ENCODE data around the gene RIC1.
"Not testable (repeated sequence)": the region's sequence is repeated elsewhere in the genome, so short reads cannot be mapped to it uniquely, and the experiment has no call there.

The RIC1 gene, protein sequence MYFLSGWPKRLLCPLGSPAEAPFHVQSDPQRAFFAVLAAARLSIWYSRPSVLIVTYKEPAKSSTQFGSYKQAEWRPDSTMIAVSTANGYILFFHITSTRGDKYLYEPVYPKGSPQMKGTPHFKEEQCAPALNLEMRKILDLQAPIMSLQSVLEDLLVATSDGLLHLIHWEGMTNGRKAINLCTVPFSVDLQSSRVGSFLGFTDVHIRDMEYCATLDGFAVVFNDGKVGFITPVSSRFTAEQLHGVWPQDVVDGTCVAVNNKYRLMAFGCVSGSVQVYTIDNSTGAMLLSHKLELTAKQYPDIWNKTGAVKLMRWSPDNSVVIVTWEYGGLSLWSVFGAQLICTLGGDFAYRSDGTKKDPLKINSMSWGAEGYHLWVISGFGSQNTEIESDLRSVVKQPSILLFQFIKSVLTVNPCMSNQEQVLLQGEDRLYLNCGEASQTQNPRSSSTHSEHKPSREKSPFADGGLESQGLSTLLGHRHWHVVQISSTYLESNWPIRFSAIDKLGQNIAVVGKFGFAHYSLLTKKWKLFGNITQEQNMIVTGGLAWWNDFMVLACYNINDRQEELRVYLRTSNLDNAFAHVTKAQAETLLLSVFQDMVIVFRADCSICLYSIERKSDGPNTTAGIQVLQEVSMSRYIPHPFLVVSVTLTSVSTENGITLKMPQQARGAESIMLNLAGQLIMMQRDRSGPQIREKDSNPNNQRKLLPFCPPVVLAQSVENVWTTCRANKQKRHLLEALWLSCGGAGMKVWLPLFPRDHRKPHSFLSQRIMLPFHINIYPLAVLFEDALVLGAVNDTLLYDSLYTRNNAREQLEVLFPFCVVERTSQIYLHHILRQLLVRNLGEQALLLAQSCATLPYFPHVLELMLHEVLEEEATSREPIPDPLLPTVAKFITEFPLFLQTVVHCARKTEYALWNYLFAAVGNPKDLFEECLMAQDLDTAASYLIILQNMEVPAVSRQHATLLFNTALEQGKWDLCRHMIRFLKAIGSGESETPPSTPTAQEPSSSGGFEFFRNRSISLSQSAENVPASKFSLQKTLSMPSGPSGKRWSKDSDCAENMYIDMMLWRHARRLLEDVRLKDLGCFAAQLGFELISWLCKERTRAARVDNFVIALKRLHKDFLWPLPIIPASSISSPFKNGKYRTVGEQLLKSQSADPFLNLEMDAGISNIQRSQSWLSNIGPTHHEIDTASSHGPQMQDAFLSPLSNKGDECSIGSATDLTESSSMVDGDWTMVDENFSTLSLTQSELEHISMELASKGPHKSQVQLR (N-terminal part only)

DNA sequence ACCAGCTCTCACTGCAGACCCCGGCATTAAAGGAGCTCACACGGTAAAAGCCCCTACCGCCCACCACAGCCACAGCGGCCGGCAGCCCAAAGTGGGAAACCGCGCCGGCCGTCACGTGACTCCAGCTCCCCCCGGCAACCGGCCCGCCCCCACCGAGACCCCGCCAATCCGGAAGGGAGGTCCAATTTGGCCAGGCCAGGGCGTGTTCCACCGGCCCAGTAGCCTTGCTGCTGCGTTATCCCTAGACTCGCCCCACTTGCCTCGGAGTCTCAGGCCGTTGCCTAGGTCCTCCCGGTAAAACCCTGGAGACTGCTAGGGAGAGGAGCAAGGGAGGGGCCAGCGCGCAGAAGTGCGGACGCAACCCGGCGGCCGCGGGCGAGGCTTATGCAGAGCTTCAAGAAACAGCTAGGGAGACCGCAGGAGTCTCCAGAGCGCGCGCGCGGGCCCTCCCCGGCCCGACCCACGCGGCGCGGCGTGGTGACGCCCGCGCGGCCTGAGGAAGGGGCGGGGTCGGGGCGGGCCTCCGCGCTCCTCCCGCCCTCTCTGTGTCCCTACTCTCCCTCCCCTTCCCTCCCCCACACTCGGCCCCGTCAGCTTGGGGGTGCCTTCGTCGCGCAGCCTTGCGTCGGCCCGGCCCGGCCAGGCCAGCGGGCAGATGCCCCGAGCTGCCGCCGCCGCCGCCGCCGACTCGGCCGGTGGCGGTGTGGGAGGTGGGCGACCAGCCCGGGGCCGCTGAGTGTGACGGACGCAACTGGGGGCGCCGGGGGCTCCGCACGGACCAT lies at the start of gene RIC1:
Gene RIC1, plus strand, starts transcription at position 578 of the 782 bp plus-strand sequence. Its CDS starts 203 bp downstream, at position 781.
- peak; percentile 75 to 90 (median 82) for DNase-seq

DNA sequence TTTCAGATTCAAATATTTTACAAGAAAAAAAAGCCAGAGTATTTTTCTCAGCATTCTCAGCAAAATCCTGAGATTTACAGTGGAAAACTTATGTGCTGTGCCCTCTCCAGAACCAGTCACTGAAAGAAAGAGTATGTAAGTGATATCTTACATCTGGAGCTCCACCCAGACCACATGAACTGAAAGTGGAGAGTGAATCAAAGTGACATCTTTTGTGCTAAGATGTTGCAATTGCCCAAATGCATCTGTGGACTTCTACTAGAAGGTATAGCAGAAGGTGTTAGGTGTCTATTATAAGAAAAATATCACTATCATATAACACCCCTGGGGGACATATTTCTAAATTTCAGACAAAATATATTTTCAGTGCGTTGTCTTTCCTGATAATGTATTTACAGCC lies 49.0 kb upstream of the RIC1 start:
- no peak for DNase-seq

DNA sequence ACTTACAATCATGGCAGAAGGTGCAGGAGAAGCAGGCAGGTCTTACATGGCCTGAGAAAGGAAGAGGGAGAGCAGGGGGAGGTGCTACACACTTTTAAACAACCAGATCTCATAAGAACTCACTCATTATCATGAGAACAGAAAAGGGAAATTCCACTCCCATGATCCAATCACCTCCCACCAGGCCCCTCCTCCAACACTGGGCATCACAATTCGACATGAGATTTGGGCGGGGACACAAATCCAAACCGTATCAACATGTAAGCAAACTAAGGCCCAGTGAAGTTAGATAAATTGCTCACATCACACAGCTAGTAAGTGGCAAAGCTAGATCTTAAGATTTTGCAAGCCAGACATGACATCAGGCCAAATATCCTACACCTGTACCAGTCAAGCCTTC lies 48.3 kb upstream of the RIC1 start:
- DNase-seq, result no peak

DNA sequence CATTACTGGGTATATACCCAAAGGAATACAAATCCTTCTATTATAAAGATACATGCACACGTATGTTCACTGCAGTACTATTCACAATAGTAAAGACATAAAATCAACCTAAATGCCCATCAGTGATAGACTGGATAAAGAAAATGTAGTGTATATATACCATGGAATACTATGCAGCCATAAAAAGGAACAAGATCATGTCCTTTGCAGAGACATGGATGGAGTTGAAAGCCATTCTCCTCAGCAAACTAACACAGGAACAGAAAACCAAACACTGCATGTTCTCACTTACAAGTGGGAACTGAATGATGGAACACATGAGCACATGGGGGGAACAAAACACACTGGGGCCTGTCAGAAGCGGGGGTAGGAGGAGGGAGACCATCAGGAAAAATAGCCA lies 47.2 kb upstream of the RIC1 start:
- not testable (repeated sequence) for DNase-seq

DNA sequence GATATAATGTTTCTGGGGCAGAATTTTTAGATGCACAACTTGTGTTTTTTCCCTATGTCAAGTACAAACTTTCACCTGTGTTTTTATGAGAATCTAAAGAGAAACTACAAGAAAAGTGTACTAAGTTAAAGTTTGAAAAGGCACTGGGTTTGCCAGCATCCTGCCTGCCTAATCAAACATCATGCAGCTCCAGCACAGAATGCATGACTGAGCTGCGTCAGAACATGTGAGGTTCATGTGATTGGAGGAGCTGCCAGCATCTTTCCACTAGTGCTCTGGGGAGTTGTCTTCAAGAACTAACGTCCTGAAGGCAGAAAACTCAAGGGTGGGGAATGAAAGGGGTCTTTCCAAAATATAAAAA lies 46.1 kb upstream of the RIC1 start:
- peak in 4 of 6 experiments; percentile 42 to 72 (median 64) for DNase-seq

DNA sequence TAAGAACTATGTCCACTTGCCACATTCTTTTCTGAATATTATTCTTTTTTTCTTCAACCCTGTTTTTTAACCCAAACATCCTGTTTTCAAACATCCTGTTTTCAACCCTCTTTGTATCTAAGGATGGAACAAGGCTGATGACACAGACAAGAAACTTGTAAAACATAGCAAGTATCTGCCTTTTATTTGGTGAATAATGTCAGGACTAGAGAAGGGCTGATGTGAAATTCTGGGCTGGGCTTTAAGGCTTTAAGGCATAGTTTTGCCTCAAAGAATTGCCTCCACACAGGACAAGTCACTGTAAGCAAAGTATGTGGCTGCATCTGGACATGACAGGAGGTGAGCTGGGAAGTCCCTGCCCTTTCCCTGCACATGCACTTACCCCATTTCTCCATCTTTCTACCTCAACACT lies 42.5 kb upstream of the RIC1 start:
- peak in 3 of 6 experiments; percentile 57 to 70 (median 61) for DNase-seq

DNA sequence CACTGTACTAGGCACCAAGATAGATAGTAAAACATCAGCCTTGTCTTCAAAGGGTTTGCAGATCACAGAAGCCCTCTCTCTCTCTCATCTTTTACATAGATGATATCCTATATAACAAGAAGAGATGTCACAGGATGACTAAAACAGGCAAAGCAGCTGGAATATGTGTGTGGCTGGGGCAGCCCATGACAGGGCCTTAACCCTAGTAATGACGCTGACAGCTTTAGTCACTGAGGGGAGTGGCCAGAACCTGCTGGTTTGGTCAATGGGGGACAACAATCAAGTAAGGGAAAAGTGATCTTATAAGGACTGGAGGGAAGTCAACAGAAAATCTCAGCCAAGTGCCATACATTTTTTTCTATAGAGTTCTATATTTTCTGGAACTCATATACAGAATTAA lies 41.9 kb upstream of the RIC1 start:
- DNase-seq, result peak in 1 of 6 experiments; percentile 10

DNA sequence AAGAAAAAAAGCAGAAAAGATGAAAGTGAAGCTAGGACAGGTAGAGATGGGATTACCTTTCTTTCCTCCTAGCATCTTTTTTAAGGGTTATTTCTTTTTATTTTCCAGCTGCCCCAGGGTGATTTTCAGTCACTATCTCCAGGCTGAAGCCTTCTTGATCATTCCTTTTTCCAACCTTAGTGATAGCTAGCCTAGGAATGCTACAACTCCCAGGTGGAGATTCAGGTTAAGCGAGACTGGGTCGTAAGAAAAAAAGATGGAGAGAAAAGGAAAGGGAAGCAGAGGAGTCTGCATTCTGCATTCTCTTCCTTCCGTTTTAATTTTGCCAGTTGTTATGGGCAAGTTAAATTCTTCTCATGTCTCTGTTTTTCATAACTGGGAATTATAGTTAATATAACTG lies 36.7 kb upstream of the RIC1 start:
- no peak for DNase-seq

DNA sequence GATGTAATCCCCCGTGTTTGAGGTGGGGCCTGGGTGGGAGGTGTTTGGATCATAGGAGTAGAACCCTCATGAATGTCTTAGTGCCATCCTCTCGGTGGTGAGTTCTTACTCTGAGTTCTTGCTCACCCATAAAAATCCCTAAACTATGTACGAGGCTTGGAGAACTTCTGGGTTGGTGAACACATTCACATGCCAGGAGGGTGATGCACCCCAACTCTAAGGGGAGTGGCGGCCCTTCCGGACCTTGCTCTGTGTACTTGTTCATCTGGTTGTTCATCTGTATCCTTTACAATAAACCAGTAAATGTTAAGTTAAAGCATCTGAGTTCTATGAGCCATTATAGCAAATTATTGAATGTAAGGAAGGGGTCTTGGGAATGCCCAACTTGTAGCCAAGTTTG lies 36.0 kb upstream of the RIC1 start:
- DNase-seq, result no peak

DNA sequence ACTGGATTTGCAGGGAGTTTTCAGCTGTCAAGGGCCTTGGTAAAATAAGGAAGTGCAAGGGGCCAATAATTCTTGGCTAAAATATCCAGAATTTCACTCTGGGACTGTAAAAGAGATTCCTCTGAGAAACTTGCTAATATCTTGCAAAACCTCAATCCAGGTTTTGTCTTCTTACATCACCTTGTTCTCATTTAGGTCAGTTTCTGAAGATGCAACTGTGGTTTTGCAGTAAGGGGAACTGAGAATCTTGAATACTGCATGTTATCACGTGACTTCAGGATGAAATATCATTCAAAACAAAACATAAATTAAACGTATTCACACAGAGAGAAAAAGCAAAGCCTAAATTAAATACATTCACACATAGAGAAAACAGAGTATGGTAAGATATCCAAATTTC lies 35.0 kb upstream of the RIC1 start:
- DNase-seq, result no peak

DNA sequence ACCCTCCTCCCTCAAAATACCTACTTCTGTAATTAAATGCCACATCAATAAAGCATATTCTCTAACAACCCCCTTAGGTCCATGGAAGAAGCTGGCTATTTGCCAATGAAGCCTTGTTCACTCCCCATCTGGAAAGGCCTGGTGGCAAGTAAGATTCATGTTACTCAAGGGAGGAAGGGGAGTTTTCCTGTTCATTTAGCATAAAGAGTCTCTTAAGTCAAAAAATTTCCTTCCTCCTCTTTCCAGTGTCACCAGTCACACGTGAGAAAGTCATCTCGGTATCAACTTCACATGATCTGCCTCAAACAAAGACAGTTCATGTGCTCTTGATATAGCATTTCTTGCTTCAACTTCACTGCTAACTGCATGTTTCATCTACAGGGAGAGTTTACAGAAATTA lies 32.7 kb upstream of the RIC1 start:
- no peak for DNase-seq

DNA sequence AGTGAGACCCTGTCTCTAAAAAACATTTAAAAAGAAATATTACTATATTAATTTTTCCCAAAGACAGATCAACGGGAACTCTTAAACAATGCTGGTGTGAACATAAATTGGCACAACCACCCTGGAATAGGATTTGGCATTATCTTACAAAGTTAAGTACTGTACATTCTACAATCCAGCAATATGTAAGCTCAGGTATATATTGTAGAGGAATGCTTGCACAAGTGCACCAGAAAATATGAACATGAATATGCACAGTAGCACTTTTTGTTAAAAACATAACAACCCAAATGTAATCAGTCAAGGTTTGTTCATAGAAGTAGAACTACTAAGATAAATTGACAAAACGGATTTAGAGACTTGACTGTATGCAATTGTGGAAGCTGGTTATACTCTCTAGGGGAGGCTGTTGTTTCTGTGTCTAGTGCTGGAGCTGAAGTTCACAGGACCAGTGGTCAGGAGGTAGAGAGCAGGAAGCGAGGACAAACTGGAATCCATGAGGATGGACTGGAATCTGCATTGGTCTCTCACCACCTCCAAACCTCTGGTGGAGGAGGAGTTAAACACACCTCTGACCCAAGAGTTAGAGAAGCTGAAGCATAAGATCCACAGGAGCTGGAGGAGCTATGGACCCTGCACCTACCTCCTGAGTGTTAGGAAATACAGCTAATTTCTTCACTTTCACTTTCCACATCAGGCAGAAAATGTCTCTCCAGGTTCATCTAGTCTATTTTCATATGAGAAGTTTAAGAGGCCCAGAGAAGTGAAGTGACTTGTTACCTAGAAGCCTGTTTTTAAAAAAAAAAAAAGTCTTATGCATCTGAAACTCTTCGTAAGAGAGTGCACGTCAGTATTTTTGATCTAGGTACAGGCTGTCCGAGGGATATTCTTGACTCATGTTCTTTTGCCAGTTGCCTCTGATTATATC lies 20.3 kb upstream of the RIC1 start:
- peak in 2 of 6 experiments; percentile 15 for DNase-seq

DNA sequence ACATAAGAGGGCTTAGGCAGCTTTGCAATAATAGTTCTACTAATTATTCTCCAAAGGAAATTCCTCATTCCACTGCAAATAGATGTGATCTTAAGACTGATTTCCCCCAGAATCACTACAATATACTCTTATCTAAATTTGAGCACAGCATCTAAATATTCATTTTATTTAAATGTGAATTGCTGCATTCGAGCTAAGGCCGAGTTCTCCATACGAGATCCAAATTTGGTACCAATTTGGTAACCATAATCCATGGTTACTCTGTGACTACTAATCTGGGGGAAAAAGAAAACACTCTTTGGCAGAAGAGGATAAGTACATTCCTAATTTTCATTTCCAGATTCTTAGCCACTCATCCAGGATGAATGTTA lies 19.7 kb upstream of the RIC1 start:
- no peak for DNase-seq

DNA sequence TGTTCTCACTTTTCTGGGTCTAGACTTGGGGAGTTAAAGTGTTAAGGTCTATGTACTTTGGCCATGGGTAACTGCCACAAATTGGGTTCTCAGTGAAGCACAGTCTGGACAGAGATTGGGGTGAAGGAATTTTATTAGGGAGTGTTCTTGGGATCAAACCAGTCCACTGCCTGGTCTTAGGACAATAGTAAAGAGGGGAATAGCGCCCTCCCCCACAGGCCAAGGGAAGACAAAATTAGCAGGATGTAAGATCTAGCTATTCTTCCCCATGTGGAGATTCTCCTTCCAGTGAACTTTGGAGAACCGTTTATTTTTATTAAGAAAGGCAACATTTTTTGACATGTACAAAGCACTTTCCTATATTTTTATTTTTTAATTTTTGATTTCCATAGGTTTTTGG lies 18.4 kb upstream of the RIC1 start:
- no peak for DNase-seq

DNA sequence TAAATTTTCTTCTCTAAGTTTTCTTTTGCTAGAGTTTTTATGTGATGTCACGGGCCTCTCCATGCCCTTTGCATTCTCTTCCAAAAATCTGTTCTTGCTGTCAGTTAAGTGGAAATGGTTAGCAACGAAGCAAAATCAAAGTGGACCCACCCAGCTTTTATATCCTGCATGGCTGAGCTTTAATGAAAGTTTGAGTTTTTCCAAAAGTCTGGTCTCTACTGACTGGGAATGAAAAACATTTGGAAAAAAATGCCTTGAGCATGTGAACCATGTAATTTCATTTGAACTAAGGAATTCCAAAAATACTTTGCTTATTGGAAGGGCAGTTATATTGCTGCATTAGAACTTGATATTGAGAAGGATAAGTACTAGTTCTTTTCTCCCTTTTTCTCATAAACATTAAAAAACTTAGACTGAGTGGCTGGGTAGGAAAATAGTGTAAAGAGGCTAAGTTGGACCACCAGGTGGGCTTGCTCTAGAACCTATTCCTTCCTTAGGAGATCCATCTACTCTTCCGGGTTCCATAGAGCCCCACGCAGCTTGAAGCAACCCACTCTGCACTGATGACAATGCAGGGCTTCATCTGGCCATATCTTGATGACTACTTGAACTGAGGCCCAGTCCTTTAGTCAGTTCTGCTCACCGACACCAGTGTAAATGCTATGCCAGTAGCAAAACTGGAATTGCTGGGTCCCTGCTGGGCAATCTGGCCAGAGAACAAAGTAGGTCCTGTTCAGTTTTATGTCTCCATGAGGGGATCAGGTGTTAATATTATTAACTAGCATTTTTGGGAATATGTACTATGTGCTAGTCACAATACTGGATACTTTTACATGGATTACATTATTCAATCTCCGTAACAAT lies 17.4 kb upstream of the RIC1 start:
- no peak for DNase-seq

DNA sequence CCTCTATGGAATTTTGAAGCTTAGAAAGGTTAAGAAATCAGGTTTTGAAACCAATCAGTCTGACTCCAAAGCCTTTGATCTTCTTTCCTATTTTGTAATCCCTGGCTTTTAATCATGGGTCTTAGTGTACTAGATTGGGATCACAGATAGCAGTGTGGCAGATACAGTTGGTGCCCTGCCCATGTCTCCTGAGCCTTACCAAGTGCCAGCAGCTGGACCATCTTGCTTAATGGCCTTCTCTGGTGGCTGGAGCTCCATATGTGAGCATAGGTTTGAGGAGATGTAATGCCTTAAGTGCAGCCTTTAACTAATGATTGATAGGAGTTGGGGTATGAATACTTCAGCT lies 16.7 kb upstream of the RIC1 start:
- no peak for DNase-seq

DNA sequence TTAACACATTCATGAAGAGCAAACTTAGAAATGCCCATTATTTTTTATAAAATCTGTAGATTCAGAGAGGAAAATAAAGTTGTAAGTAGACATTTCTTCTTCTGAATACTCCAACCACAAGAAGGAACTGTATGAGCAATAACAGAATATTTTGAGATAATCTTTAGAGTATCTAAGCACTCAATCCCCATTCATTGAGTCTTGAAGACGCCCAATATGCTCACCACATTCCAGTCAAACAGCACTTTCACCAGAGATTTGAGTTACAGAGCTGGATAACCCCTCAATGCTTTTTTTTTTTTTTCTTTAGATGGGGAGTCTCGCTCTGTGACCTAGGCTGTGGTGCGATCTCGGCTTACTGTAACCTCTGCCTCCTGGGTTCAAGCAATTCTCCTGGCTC lies 14.7 kb upstream of the RIC1 start:
- no peak for DNase-seq

DNA sequence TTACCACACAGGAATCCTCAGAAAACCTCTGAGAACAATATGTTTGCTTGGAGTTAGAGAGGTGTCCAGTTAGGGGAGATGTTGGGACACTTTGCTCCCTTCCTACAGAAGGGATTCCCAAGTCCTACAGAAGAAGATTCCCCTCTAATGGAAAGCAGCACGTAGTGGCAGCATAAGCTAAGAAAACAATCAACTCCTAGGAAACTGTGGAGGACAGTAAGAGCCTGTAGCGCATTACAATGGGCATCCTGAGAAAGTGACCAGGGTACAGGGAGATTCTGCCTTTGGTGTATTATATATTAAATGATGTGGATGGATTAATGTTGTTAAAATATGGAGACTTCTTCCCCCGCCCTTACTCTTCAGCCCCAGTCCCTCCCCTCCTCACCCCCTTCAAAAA lies 13.9 kb upstream of the RIC1 start:
- DNase-seq, result no peak

DNA sequence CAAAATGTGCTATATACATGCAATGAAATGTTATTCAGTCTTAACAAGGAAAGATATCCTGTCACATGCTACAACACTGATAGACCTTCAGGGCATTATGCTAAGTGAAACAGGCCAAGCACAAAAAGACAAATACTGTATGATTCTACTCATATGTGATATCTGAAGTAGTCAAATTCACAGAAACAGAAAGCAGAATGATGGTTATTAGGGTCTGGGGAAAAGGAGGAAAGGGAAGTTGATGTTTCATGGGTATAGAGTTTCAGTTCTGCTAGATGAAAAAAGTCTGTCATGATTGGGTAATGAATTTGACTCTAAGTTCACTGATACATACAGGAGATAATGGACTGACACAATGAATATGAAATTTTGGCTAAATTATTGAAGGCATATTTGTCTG lies 11.2 kb upstream of the RIC1 start:
- no peak for DNase-seq

DNA sequence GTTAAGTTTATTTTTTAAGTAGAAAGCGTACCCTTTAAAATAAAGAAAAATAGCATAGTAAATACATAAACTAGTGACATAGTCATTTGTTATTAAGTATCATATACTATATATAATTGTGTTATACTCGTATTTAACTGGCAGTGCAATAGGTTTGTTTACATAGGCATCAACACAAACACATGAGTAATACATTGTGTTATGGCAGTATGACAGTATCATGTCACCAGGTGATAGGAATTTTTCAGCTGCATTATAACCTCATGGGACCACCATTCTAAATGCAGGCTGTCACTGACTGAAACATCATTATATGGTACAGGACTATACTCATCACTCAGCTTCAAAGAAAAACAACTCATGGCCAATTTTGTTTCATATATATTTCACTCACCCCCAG lies 8.4 kb upstream of the RIC1 start:
- no peak for DNase-seq

Measured in stimulated activated naive CD4-positive, alpha-beta T cell (primary cell).